ENCODE measurements around the gene MMUT. TPM values are rescaled to one million over a fixed set of nuclear protein-coding genes. Genes with fewer than 3 reads are reported as not detected.

MMUT gene
- total RNA-seq, 4 donors from 2014 or later = 19.3 to 27.6 (median 23.6) TPM

DNA sequence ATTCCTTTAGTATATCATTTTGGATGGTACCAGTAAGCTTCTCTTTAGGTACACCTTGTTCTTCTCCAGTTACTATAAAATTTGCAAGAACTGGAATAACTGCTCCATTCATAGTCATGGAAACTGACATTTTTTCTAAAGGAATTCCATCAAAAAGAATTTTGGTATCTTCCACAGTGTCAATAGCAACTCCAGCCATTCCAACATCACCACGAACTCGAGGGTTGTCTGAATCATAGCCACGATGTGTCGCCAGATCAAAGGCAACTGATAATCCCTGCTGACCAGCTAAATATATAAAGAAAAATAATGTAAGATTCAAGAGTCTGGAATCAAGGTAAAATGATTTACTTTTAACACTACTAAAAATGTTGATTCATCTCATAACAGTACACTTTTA is 5.3 kb downstream of the MMUT start:
- H3K4me1 ChIP-seq = peaks cover 0 to 34% (median 3%) of the 10 kb centered on the region in 3 donors
- ATAC-seq = no peak
- WGBS, 2 donors (ENCODE audit: low coverage in 1 of 2) = 82 to 83% methylated on average over 4 of the region's 4 CpGs
- no peak overlapping the region for H3K27ac ChIP-seq
- H3K4me3 ChIP-seq = no peak overlapping the region
- no peak for TF ChIP-seq POLR2A (IDR thresholded peaks at IDR 0.05)
- no peak for TF ChIP-seq EP300 (IDR thresholded peaks at IDR 0.05)
- TF ChIP-seq, protein P1, sequence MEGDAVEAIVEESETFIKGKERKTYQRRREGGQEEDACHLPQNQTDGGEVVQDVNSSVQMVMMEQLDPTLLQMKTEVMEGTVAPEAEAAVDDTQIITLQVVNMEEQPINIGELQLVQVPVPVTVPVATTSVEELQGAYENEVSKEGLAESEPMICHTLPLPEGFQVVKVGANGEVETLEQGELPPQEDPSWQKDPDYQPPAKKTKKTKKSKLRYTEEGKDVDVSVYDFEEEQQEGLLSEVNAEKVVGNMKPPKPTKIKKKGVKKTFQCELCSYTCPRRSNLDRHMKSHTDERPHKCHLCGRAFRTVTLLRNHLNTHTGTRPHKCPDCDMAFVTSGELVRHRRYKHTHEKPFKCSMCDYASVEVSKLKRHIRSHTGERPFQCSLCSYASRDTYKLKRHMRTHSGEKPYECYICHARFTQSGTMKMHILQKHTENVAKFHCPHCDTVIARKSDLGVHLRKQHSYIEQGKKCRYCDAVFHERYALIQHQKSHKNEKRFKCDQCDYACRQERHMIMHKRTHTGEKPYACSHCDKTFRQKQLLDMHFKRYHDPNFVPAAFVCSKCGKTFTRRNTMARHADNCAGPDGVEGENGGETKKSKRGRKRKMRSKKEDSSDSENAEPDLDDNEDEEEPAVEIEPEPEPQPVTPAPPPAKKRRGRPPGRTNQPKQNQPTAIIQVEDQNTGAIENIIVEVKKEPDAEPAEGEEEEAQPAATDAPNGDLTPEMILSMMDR (IDR thresholded peaks at IDR 0.05) = no peak
- TF ChIP-seq POLR2AphosphoS5 (IDR thresholded peaks at IDR 0.05) = no peak
- H3K27me3 ChIP-seq = no peaks in the 10 kb centered on the region
- no peaks in the 10 kb centered on the region for H3K9me3 ChIP-seq
- H3K36me3 ChIP-seq = peaks cover 0 to 64% of the 10 kb centered on the region in 2 donors

DNA sequence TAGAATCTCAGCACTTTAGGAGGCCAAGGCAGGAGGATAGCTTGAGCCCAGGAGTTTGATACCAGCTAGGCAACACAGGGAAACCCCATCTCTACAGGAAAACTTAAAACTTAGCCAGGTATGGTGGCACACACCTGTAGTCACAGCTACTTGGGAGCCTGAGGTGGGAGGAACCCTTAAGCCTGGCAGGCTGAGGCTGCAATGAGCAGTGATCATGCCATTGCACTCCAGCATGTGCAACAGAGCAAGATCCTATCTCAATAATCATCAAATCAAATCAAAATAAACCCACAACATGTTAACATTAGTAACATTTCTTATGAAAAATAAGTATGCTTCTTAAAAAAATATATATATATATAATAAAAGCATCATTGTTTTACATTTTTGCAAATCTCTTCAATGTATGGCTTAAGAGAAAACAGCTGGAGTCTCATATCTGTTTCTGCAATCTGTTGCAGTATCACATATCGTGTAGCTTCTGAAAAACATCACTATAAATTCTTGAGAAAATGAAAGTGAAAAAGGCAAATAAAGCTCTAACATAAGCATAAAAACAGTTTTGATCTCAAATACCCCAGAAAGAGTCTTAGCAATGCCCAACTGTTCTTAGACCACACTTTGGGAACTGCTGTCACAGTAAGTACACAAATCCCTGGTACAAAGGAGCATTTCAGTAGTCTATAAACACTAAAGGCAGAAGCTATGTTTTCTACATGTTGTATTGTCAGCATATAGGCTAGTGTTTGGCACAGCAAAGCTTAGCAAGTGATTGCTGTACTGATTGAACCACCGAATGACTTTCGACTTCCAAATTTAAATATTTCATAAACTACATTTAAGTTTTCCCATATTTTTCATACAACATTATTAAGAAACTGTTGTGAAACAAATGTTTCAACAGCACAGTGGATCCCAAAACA is 8.0 kb downstream of the MMUT start:
- TF ChIP-seq EP300 (IDR thresholded peaks at IDR 0.05) = no peak
- no peak for TF ChIP-seq POLR2A (IDR thresholded peaks at IDR 0.05)
- TF ChIP-seq, protein P1 (IDR thresholded peaks at IDR 0.05) = no peak
- TF ChIP-seq POLR2AphosphoS5 (IDR thresholded peaks at IDR 0.05) = no peak
- no peak overlapping the region for H3K4me3 ChIP-seq
- 90 to 98% methylated on average over 3 of the region's 3 CpGs for WGBS, 2 donors (ENCODE audit: low coverage in 1 of 2)
- no peaks in the 10 kb centered on the region for H3K27me3 ChIP-seq
- peaks cover 0 to 12% (median 0%) of the 10 kb centered on the region in 3 donors for H3K4me1 ChIP-seq
- H3K36me3 ChIP-seq = peaks cover 0 to 92% of the 10 kb centered on the region in 2 donors
- H3K27ac ChIP-seq = no peak overlapping the region
- no peak for ATAC-seq
- no peaks in the 10 kb centered on the region for H3K9me3 ChIP-seq

DNA sequence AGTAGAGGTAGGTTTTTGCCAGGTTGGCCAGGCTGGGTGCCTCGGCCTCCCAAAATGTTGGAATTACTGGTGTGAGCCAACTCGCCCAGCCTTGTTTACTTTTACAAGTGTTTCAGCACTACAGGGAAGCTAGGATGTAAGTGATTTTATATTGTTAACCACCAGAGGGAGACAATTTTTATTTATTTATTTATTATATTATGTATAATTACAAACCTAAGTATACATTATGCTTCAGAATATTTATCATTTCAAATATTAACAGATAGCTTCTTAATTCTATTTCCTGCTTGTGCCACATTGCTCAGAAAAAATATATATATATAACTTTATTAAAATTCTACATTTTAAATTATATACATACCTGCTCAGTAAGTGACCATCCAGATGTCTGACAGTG is 9.8 kb downstream of the MMUT start:
- H3K27me3 ChIP-seq = no peaks in the 10 kb centered on the region

DNA sequence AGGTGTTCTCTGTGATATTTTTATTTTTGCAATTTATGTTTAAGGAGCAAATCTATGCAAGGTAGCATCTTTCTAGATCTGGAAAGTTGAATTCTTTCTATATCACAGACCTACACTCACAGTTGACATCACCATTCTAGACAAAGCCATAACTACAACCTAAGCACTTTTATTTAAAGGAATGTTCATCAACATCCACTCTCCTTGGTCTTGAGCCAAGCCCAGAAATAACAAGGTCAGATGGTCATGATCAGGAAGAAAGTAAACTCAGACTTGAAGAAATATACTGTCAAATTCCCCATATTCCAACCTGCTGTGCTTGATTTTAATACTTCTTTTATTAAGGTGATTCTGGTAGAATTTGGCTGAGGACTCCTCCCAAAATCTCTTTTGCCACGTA is 32.2 kb downstream of the MMUT start:
- H3K36me3 ChIP-seq = peaks cover 12 to 83% of the 10 kb centered on the region in 2 donors
- no peak for TF ChIP-seq POLR2A (IDR thresholded peaks at IDR 0.05)
- no peak for TF ChIP-seq EP300 (IDR thresholded peaks at IDR 0.05)
- TF ChIP-seq POLR2AphosphoS5 (IDR thresholded peaks at IDR 0.05) = no peak
- TF ChIP-seq, protein P1 (IDR thresholded peaks at IDR 0.05) = no peak

More for the DNA sequence above, 9.8 kb downstream of the MMUT start:
- Histone ChIP-seq H3K4me1 (no peaks in the 10 kb centered on the region), H3K9me3 (no peaks in the 10 kb centered on the region), H3K27ac (no peak overlapping the region), H3K36me3 (peaks cover 0 to 99% of the 10 kb centered on the region in 2 donors), H3K4me3 (no peak overlapping the region)
- ATAC-seq = no peak
- TF ChIP-seq POLR2AphosphoS5 (IDR thresholded peaks at IDR 0.05) (no peak), EP300 (IDR thresholded peaks at IDR 0.05) (no peak), POLR2A (IDR thresholded peaks at IDR 0.05) (no peak)
- TF ChIP-seq, protein P1 (IDR thresholded peaks at IDR 0.05) = peak in 1 of 4 experiments; percentile 11
- 77 to 86% methylated on average over 1 to 2 of the region's 2 CpGs for WGBS, 2 donors (ENCODE audit: low coverage in 1 of 2)

More for the DNA sequence above, 32.2 kb downstream of the MMUT start:
- ATAC-seq = no peak
- no peaks in the 10 kb centered on the region for H3K9me3 ChIP-seq
- H3K4me1 ChIP-seq = no peaks in the 10 kb centered on the region
- 89% methylated on average over 1 of the region's 1 CpG for WGBS, 2 donors (ENCODE audit: low coverage in 1 of 2)
- no peak overlapping the region for H3K27ac ChIP-seq
- H3K4me3 ChIP-seq = no peak overlapping the region
- no peaks in the 10 kb centered on the region for H3K27me3 ChIP-seq
